Left cardiac atrium (tissue), 2 donors: ENCODE measurements around the gene RASL10A. TPM values are rescaled to one million over a fixed set of nuclear protein-coding genes. Genes with fewer than 3 reads are reported as not detected.

ENCODE experiments used
- microRNA-seq, 2 donors: library from miRNA; unstranded; fragments of <30 nt; microRNA quantifications; one replicate each; pipeline ENCODE4 v1.2.0, GENCODE V29; 2020
- total RNA-seq, 2 donors: library from RNA; stranded (reverse); fragmentation: NEBNext Ultra II Directional; extraction: Animal tissue kit (Norgen Biotek cat#: 25700); gene quantifications; one replicate each; pipeline ENCODE4 v1.2.1, GENCODE V29; 2021
- donor health status: DM: no; HTN: yes; CAD: no; lungs with severe emphysema.
- donor health status: DM: yes; HTN: yes; CAD: no.

RASL10A gene
- total RNA-seq, 2 donors from 2014 or later = 1.0 to 3.1 TPM

Small RNAs within 50 kb of the gene (microRNA-seq; reads per million reads assigned to microRNA genes)
- gene MIR3653 = 5.4 to 9.0 reads per million in 2 donors

Other genes starting within 250 kb of the RASL10A start
- 10 to 100 TPM; 39.1 to 49.8 TPM for gene KREMEN1, start 242.7 kb downstream of the RASL10A start, total RNA-seq
- 1 to 10 TPM in 1 of 2 donors, under 1 TPM in 1; 0.52 to 1.8 TPM for gene EMID1, start 109.8 kb downstream of the RASL10A start, total RNA-seq
- gene RHBDD3, start 47.7 kb downstream of the RASL10A start, total RNA-seq = 10 to 100 TPM; 15.6 to 19.0 TPM
- gene EWSR1, start 47.4 kb downstream of the RASL10A start, total RNA-seq = 100 to 1,000 TPM; 109 to 175 TPM
- gene GAS2L1, start 9.0 kb downstream of the RASL10A start, total RNA-seq = 10 to 100 TPM; 20.1 to 25.2 TPM
- gene AP1B1, start 72.9 kb upstream of the RASL10A start, total RNA-seq = 10 to 100 TPM; 44.2 to 44.6 TPM
- gene RFPL1, start 122.9 kb upstream of the RASL10A start, total RNA-seq = not detected
- gene NEFH, start 164.5 kb upstream of the RASL10A start, total RNA-seq = under 1 TPM; 0.31 to 0.41 TPM
- 10 to 100 TPM; 35.6 to 39.9 TPM for gene THOC5, start 238.1 kb upstream of the RASL10A start, total RNA-seq